Stimulated activated CD4-positive, alpha-beta T cell treated with anti-CD3 and anti-CD28 coated beads, Interleukin-2, amount 100 ng/mL, for 48 hours (primary cell): Measurements from ENCODE around the gene TRIM52.
"Not testable (repeated sequence)": the region's sequence is repeated elsewhere in the genome, so short reads cannot be mapped to it uniquely, and the experiment has no call there.

Experiments
- DNase-seq, 2 donors: peaks; one replicate each; pipeline ENCODE4 v3.0.0-alpha.2; 2020

TRIM52 gene

GRCh38 chr5:181212080-181212479 lies 48.9 kb downstream of the TRIM52 start:
- no peak for DNase-seq

GRCh38 chr5:181211208-181211607 lies 49.7 kb downstream of the TRIM52 start:
- DNase-seq = no peak

GRCh38 chr5:181210698-181211097 lies 50.2 kb downstream of the TRIM52 start:
- not testable (repeated sequence) for DNase-seq

GRCh38 chr5:181210148-181210547 lies 50.8 kb downstream of the TRIM52 start:
- DNase-seq = not testable (repeated sequence)

- DNase-seq = not testable (repeated sequence)
Measured at GRCh38 chr5:181209006-181209405, 51.9 kb downstream of the TRIM52 start.

GRCh38 chr5:181207960-181208253 lies 53.0 kb downstream of the TRIM52 start:
- DNase-seq = no peak

- peak; percentile 92 to 94 for DNase-seq
Measured at GRCh38 chr5:181207214-181207959, 53.6 kb downstream of the TRIM52 start.

- no peak for DNase-seq
Measured at GRCh38 chr5:181205761-181206649, 54.9 kb downstream of the TRIM52 start.
